Measurements from ENCODE around the gene ZNF653. TPM values are rescaled to one million over a fixed set of nuclear protein-coding genes. Genes with fewer than 3 reads are reported as not detected.

The ZNF653 gene
- total RNA-seq, 1 donor from 2014 or later = 10.3 TPM

GRCh38 chr19:11504502-11505031 lies 1.1 kb downstream of the ZNF653 start:
- TF ChIP-seq CTCF (IDR thresholded peaks at IDR 0.05) = no peak
- Mint-ChIP-seq H3K27me3 (ENCODE audit: unreplicated experiment) (no peaks in the 10 kb centered on the region), H3K4me1 (ENCODE audit: unreplicated experiment) (peaks cover 19% of the 10 kb centered on the region), H3K9me3 (ENCODE audit: unreplicated experiment) (no peaks in the 10 kb centered on the region), H3K4me3 (ENCODE audit: unreplicated experiment) (peak overlapping the region; percentile 74), H3K27ac (ENCODE audit: unreplicated experiment) (peak overlapping the region; percentile 91), H3K36me3 (ENCODE audit: unreplicated experiment) (peaks cover 4% of the 10 kb centered on the region)
- DNase-seq (ENCODE audit: extremely low spot score, unreplicated experiment) = no peak

DNA sequence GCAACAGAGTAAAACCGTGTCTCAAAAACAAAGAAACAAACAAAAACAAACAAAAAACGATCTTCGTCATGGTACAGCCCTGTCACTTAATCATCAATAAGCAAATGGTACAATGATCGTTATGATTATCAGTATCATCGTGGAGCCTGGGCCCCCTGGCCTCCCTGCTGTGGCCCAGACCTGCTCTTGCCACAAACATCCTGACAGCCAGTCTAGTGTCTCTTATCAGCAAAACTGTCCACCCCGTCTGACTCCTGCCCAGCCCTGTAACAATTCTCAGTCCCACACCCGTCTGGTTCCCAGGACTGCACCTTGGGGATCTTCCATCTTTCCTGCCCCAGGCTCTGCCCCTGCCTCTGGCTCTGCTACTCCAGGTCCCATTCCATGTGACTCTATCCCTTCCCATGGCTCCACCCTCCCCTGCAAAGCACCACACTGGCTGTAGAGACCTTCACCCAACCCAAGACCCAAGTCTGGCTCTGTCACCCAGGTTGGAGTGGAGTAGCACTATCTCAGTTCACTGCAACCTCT lies 5.7 kb downstream of the ZNF653 start:
- Mint-ChIP-seq H3K27ac (ENCODE audit: unreplicated experiment) (no peak overlapping the region), H3K9me3 (ENCODE audit: unreplicated experiment) (no peaks in the 10 kb centered on the region), H3K36me3 (ENCODE audit: unreplicated experiment) (peaks cover 6% of the 10 kb centered on the region), H3K4me1 (ENCODE audit: unreplicated experiment) (peaks cover 7% of the 10 kb centered on the region), H3K4me3 (ENCODE audit: unreplicated experiment) (no peak overlapping the region), H3K27me3 (ENCODE audit: unreplicated experiment) (no peaks in the 10 kb centered on the region)
- TF ChIP-seq CTCF (IDR thresholded peaks at IDR 0.05) = no peak
- no peak for DNase-seq (ENCODE audit: extremely low spot score, unreplicated experiment)

DNA sequence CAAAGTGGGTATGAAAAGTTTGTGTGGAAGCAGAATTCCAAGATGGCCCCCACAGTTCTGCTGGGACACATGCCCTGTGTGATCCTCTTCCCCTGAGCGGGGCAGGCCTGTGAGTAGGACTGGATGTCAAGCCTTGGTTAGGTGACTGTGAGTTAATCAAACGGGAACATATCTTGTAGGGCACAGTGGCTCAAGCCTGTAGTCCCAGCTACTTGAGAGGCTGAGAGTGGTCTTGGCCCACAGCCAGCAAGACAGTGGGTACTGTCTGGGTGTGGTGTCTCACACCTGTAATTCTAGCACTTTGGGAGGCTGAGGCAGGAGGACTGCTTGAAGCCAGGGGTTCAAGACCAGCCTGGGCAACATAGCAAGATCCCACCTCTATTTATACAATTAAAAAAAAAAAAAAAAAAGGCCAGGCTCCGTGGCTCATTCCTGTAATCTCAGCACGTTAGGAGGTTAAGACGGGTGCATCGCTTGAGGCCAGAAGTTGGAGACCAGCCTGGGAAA lies 6.4 kb downstream of the ZNF653 start:
- Mint-ChIP-seq H3K27me3 (ENCODE audit: unreplicated experiment) (no peaks in the 10 kb centered on the region), H3K9me3 (ENCODE audit: unreplicated experiment) (no peaks in the 10 kb centered on the region)
- no peak for TF ChIP-seq CTCF (IDR thresholded peaks at IDR 0.05)

DNA sequence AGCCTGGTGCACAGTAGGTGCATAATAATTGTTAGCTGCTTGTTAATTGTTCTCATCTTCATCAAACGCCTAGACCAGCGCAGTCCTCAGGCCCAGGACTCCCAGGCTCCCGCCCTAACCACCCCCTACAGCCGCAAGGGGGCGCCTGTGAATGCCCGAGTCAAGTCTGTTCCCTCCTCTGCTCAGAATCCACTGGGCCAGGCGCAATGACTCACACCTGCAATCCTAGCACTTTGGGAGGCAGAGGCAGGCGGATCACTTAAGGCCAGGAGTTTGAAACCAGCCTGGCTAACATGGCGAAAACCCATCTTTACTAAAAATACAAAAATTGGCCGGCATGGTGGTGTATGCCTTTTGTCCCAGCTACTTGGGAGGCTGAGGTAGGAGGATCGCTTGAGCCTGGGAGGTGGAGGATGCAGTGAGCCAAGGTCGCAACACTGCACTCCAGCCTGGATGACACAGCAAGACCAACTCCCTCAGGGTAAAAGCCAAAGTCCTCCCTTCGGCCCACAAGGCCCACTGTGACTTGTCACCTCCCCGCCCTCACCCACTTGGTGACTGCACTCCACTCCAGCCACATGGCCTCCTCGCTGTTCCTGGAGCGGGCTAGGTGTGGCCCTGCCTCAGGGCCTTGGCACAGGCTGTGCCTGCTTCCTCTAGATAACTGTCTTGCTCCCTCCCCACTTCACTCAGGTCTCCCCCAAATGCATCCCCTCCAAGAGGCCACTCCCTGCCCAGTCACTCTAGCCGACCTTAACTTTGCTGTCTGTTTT lies 9.1 kb downstream of the ZNF653 start:
- Mint-ChIP-seq H3K9me3 (ENCODE audit: unreplicated experiment) (no peaks in the 10 kb centered on the region), H3K27ac (ENCODE audit: unreplicated experiment) (no peak overlapping the region), H3K36me3 (ENCODE audit: unreplicated experiment) (peaks cover 4% of the 10 kb centered on the region), H3K4me1 (ENCODE audit: unreplicated experiment) (no peaks in the 10 kb centered on the region), H3K27me3 (ENCODE audit: unreplicated experiment) (no peaks in the 10 kb centered on the region), H3K4me3 (ENCODE audit: unreplicated experiment) (no peak overlapping the region)
- DNase-seq (ENCODE audit: extremely low spot score, unreplicated experiment) = peak; percentile 91
- peak; percentile 71 for TF ChIP-seq CTCF (IDR thresholded peaks at IDR 0.05)

More for the DNA sequence above, 6.4 kb downstream of the ZNF653 start:
- H3K4me1 Mint-ChIP-seq (ENCODE audit: unreplicated experiment) = peaks cover under 1% of the 10 kb centered on the region
- peaks cover 6% of the 10 kb centered on the region for H3K36me3 Mint-ChIP-seq (ENCODE audit: unreplicated experiment)
- H3K27ac Mint-ChIP-seq (ENCODE audit: unreplicated experiment) = no peak overlapping the region
- no peak overlapping the region for H3K4me3 Mint-ChIP-seq (ENCODE audit: unreplicated experiment)
- DNase-seq (ENCODE audit: extremely low spot score, unreplicated experiment) = no peak

DNA sequence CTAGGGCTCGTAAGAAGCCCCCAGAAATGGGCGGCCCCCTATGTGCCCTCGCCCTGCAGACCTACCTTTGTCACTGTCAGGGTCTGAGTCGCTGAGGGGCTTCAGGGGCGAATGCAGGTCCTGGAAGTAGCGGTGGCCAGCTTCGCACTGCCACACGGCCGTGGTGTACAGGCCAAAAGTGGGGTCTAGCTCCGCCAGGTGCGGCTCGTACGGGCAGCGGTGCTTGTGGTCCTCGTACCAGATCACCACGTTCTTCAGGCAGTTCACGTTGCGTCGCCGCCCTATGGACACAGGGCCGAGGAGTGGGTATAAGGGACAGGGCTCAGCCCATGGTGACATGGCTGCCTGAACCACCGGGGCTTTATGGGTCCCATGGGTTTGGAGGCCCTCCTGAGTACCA lies 9.8 kb downstream of the ZNF653 start:
- Mint-ChIP-seq H3K27ac (ENCODE audit: unreplicated experiment) (no peak overlapping the region), H3K4me1 (ENCODE audit: unreplicated experiment) (no peaks in the 10 kb centered on the region), H3K9me3 (ENCODE audit: unreplicated experiment) (no peaks in the 10 kb centered on the region), H3K36me3 (ENCODE audit: unreplicated experiment) (peaks cover 4% of the 10 kb centered on the region), H3K27me3 (ENCODE audit: unreplicated experiment) (no peaks in the 10 kb centered on the region), H3K4me3 (ENCODE audit: unreplicated experiment) (no peak overlapping the region)
- no peak for TF ChIP-seq CTCF (IDR thresholded peaks at IDR 0.05)
- DNase-seq (ENCODE audit: extremely low spot score, unreplicated experiment) = no peak
